ENCODE data around the gene RNF111.

- no peak for TF ChIP-seq ARID3A (IDR thresholded peaks at IDR 0.05; ENCODE audit: borderline replicate concordance, low read depth, low read length)
- TF ChIP-seq USF2 (CRISPR knock-in tag; IDR thresholded peaks at IDR 0.05), result no peak
- TF ChIP-seq RFX1 (IDR thresholded peaks at IDR 0.05), result no peak
- no peak for TF ChIP-seq TBL1XR1 (IDR thresholded peaks at IDR 0.05; ENCODE audit: low read length in 2 of 2)
- no peak for TF ChIP-seq HDAC6 (IDR thresholded peaks at IDR 0.05; ENCODE audit: low read depth, low read length)
- TF ChIP-seq POLR3G (IDR thresholded peaks at IDR 0.05; ENCODE audit: extremely low read depth, insufficient read length, insufficient replicate concordance), result no peak
- TF ChIP-seq ARNT (IDR thresholded peaks at IDR 0.05), result no peak
- TF ChIP-seq POLR2A (conservative IDR thresholded peaks at IDR 0.05), result no peak
- TF ChIP-seq, protein P1, sequence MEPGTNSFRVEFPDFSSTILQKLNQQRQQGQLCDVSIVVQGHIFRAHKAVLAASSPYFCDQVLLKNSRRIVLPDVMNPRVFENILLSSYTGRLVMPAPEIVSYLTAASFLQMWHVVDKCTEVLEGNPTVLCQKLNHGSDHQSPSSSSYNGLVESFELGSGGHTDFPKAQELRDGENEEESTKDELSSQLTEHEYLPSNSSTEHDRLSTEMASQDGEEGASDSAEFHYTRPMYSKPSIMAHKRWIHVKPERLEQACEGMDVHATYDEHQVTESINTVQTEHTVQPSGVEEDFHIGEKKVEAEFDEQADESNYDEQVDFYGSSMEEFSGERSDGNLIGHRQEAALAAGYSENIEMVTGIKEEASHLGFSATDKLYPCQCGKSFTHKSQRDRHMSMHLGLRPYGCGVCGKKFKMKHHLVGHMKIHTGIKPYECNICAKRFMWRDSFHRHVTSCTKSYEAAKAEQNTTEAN (CRISPR knock-in tag; IDR thresholded peaks at IDR 0.05), result no peak
Measured at GRCh38 chr15:58994906-58995453, 7.5 kb downstream of the RNF111 start.

All from K562 (cell line).